Measurements from ENCODE around the gene PAPPA2.
A peak's percentile ranks its signal among the peaks of the same experiment; 100 is the strongest.

PAPPA2 gene

GRCh38 chr1:176858433-176858916, 395.5 kb downstream of the PAPPA2 start:
- no peak for DNase-seq (ENCODE audit: low spot score)

- DNase-seq (ENCODE audit: low spot score): no peak
Measured at GRCh38 chr1:176863613-176864012, 400.6 kb downstream of the PAPPA2 start.

GRCh38 chr1:176864211-176864610, 401.2 kb downstream of the PAPPA2 start:
- DNase-seq (ENCODE audit: low spot score): no peak

- DNase-seq (ENCODE audit: low spot score): peak; percentile 64
Measured at GRCh38 chr1:176866011-176866714, 403.2 kb downstream of the PAPPA2 start.

GRCh38 chr1:176869577-176869976, 406.6 kb downstream of the PAPPA2 start:
- DNase-seq (ENCODE audit: low spot score): no peak

GRCh38 chr1:176876966-176877515, 414.1 kb downstream of the PAPPA2 start:
- DNase-seq (ENCODE audit: low spot score): no peak

- no peak for DNase-seq (ENCODE audit: low spot score)
Measured at GRCh38 chr1:176877557-176877956, 414.6 kb downstream of the PAPPA2 start.

GRCh38 chr1:176878750-176879536, 416.0 kb downstream of the PAPPA2 start:
- no peak for DNase-seq (ENCODE audit: low spot score)

- no peak for DNase-seq (ENCODE audit: low spot score)
Measured at GRCh38 chr1:176879784-176880620, 417.0 kb downstream of the PAPPA2 start.

GRCh38 chr1:176880955-176881595, 418.1 kb downstream of the PAPPA2 start:
- peak; percentile 89 for DNase-seq (ENCODE audit: low spot score)

- no peak for DNase-seq (ENCODE audit: low spot score)
Measured at GRCh38 chr1:176884286-176884685, 421.3 kb downstream of the PAPPA2 start.

GRCh38 chr1:176884911-176885310, 421.9 kb downstream of the PAPPA2 start:
- DNase-seq (ENCODE audit: low spot score): no peak

- DNase-seq (ENCODE audit: low spot score): no peak
Measured at GRCh38 chr1:176885341-176885740, 422.4 kb downstream of the PAPPA2 start.

- DNase-seq (ENCODE audit: low spot score): peak; percentile 57
Measured at GRCh38 chr1:176885751-176886150, 422.8 kb downstream of the PAPPA2 start.

- DNase-seq (ENCODE audit: low spot score): no peak
Measured at GRCh38 chr1:176888471-176889032, 425.6 kb downstream of the PAPPA2 start.

GRCh38 chr1:176893625-176894352, 430.8 kb downstream of the PAPPA2 start:
- DNase-seq (ENCODE audit: low spot score): no peak

GRCh38 chr1:176894450-176894849, 431.5 kb downstream of the PAPPA2 start:
- DNase-seq (ENCODE audit: low spot score): no peak

All from GM03348 (cell line).